Hepatocyte (in vitro differentiated cells): ENCODE measurements around the gene FAM193A.

Experiments
- EZH2 ChIP-seq: fragments of 200-600 bp; sonication (generic); IDR thresholded peaks from 2 replicates; pipeline ENCODE4 v1.6.1; 2016; ENCODE audit warnings: antibody characterized with exemption, mild to moderate bottlenecking, borderline replicate concordance
- EZH2phosphoT487 ChIP-seq: fragments of 200-600 bp; sonication (generic); IDR thresholded peaks from one replicate; pipeline ENCODE4 v1.6.1; 2018; ENCODE audit warnings: antibody characterized with exemption, mild to moderate bottlenecking, low read depth, moderate library complexity; ENCODE audit not compliant: unreplicated experiment, severe bottlenecking
- TF ChIP-seq, protein P1 (sequence below): fragments of 200-600 bp; sonication (generic); IDR thresholded peaks from 2 replicates; pipeline ENCODE4 v1.5.1; 2016; ENCODE audit warnings: antibody characterized with exemption, mild to moderate bottlenecking; ENCODE audit not compliant: poor library complexity

DNA sequence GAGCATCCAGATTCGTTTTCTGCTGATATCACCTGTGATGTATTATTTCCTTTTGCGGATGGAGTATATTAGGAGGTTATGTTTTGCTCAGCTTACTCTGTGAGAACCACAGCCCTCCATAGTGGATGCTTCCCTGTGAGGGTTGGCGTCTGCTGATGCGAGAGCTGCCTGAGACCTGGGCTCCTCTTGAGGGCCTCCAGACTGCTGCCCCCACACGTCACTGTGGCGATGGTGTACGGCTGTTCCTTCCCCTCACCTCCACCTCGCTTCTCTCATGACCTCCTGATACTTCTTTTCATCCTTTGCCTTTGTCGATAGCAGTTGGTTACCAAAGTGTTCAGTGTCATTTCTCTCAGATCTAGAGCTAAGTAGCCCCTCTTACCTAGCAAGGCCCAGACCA lies 148.0 kb downstream of the FAM193A start:
- TF ChIP-seq, protein P1, sequence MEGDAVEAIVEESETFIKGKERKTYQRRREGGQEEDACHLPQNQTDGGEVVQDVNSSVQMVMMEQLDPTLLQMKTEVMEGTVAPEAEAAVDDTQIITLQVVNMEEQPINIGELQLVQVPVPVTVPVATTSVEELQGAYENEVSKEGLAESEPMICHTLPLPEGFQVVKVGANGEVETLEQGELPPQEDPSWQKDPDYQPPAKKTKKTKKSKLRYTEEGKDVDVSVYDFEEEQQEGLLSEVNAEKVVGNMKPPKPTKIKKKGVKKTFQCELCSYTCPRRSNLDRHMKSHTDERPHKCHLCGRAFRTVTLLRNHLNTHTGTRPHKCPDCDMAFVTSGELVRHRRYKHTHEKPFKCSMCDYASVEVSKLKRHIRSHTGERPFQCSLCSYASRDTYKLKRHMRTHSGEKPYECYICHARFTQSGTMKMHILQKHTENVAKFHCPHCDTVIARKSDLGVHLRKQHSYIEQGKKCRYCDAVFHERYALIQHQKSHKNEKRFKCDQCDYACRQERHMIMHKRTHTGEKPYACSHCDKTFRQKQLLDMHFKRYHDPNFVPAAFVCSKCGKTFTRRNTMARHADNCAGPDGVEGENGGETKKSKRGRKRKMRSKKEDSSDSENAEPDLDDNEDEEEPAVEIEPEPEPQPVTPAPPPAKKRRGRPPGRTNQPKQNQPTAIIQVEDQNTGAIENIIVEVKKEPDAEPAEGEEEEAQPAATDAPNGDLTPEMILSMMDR, result no peak
- no peak for TF ChIP-seq EZH2
- TF ChIP-seq EZH2phosphoT487, result no peak
